IMR-90 (cell line): Measurements from ENCODE around the gene OSBPL8. TPM values are rescaled to one million over a fixed set of nuclear protein-coding genes. Genes with fewer than 3 reads are reported as not detected.

Source experiments
- ATAC-seq: fragments of 200-7000 bp; cut with Tn5 transposase; 2 replicates; pipeline ENCODE4 v1.9.1; 2020; ENCODE audit warnings: low read depth, mild to moderate bottlenecking, moderate library complexity
- BruUV-seq: library from RNA; stranded (reverse); fragments of 400-500 nt; replicated peaks from 2 replicates; lab custom pipeline; 2021; lab: Mats Ljungman, UMichigan
- CTCF ChIA-PET: fragments of 300-600 bp; formaldehyde crosslinking; extraction: SDS; loops from one replicate; lab custom pipeline; 2021; ENCODE audit warnings: antibody characterized with exemption; lab: Yijun Ruan, JAX
- POLR2A ChIA-PET: fragments of 300-600 bp; sonication (Branson Sonifier 250); formaldehyde crosslinking; loops from one replicate; lab custom pipeline; 2022; ENCODE audit warnings: antibody characterized with exemption; ENCODE audit not compliant: unreplicated experiment; lab: Charles Lee
- DNase-seq: peaks from one replicate; pipeline ENCODE4 v3.0.0; 2013
- H2AFZ ChIP-seq: replicated peaks from 2 replicates; pipeline ENCODE3; 2013; ENCODE audit warnings: low read length, mild to moderate bottlenecking; ENCODE audit not compliant: poor library complexity
- H2AK5ac ChIP-seq: 2 replicates; pipeline ENCODE4 v1.6.1; 2013; ENCODE audit warnings: low read depth, low read length, inconsistent platforms
- H2AK9ac ChIP-seq: replicated peaks from 2 replicates; pipeline ENCODE3; 2013; ENCODE audit warnings: mild to moderate bottlenecking, low read depth, low read length, moderate library complexity; ENCODE audit not compliant: poor library complexity
- H2BK120ac ChIP-seq: 2 replicates; pipeline ENCODE4 v1.6.1; 2013; ENCODE audit warnings: low read depth, low read length, inconsistent platforms
- H2BK15ac ChIP-seq: 3 replicates; pipeline ENCODE4 v1.6.1; 2013; ENCODE audit warnings: low read depth, low read length, inconsistent platforms
- H2BK20ac ChIP-seq: 2 replicates; pipeline ENCODE4 v1.6.1; 2013; ENCODE audit warnings: low read depth, mild to moderate bottlenecking, inconsistent platforms, low read length, moderate library complexity
- H2BK5ac ChIP-seq: 2 replicates; pipeline ENCODE4 v1.6.1; 2013; ENCODE audit warnings: mild to moderate bottlenecking, low read depth, low read length, inconsistent platforms; ENCODE audit not compliant: poor library complexity, severe bottlenecking
- H3K14ac ChIP-seq: replicated peaks from 2 replicates; pipeline ENCODE4 v1.6.1; 2013; ENCODE audit warnings: low read depth, low read length, inconsistent platforms
- H3K18ac ChIP-seq: 2 replicates; pipeline ENCODE4 v1.6.1; 2013; ENCODE audit warnings: low read depth, low read length, control low read depth
- H3K23ac ChIP-seq: 2 replicates; pipeline ENCODE4 v1.6.1; 2013; ENCODE audit warnings: low read depth, low read length, inconsistent platforms
- H3K27ac ChIP-seq: 2 replicates; pipeline ENCODE4 v1.5.1; 2013; ENCODE audit warnings: mild to moderate bottlenecking, control low read depth, low read length; ENCODE audit not compliant: insufficient read depth
- H3K27me3 ChIP-seq: 2 replicates; pipeline ENCODE4 v1.6.1; 2013; ENCODE audit warnings: low read length; ENCODE audit not compliant: control insufficient read depth, insufficient read depth
- H3K36me3 ChIP-seq: 2 replicates; pipeline ENCODE4 v1.6.1; 2013; ENCODE audit warnings: low read length, mixed read lengths; ENCODE audit not compliant: control insufficient read depth, insufficient read depth
- H3K4ac ChIP-seq: 2 replicates; pipeline ENCODE4 v1.6.1; 2013; ENCODE audit warnings: low read depth, low read length, inconsistent platforms
- H3K4me1 ChIP-seq: 2 replicates; pipeline ENCODE4 v1.6.1; 2013; ENCODE audit warnings: low read length, mixed read lengths; ENCODE audit not compliant: control insufficient read depth, insufficient read depth
- H3K4me2 ChIP-seq: 2 replicates; pipeline ENCODE4 v1.6.1; 2013; ENCODE audit warnings: low read depth, mild to moderate bottlenecking, control low read depth, low read length, moderate library complexity
- H3K4me3 ChIP-seq: 2 replicates; pipeline ENCODE4 v1.5.1; 2013; ENCODE audit warnings: low read depth, mild to moderate bottlenecking, control low read depth, low read length, moderate library complexity; ENCODE audit not compliant: insufficient read depth
- H3K56ac ChIP-seq: 2 replicates; pipeline ENCODE4 v1.6.1; 2013; ENCODE audit warnings: low read length, inconsistent platforms; ENCODE audit not compliant: insufficient read depth; ENCODE audit errors: extremely low read depth
- H3K79me1 ChIP-seq, 2 experiments: 2 replicates each; pipeline ENCODE4 v1.6.1; 2013; ENCODE audit warnings: low read length in 2 of 2, inconsistent platforms in 1 of 2, low read depth in 1 of 2
- H3K9ac ChIP-seq: 2 replicates; pipeline ENCODE4 v1.6.1; 2013; ENCODE audit warnings: low read depth, low read length, control low read depth
- H3K9me1 ChIP-seq: 2 replicates; pipeline ENCODE4 v1.6.1; 2013; ENCODE audit warnings: low read length, inconsistent platforms; ENCODE audit not compliant: insufficient read depth
- H3K9me3 ChIP-seq: 2 replicates; pipeline ENCODE4 v1.6.1; 2013; ENCODE audit warnings: low read length; ENCODE audit not compliant: control insufficient read depth, insufficient read depth
- H4K20me1 ChIP-seq: 2 replicates; pipeline ENCODE4 v1.6.1; 2013; ENCODE audit warnings: low read length, inconsistent platforms; ENCODE audit not compliant: insufficient read depth
- H4K5ac ChIP-seq: 2 replicates; pipeline ENCODE4 v1.6.1; 2013; ENCODE audit warnings: mild to moderate bottlenecking, low read depth, low read length, control low read depth
- H4K8ac ChIP-seq, 2 experiments: 2 replicates each; pipeline ENCODE4 v1.6.1; 2013; ENCODE audit warnings: low read depth in 2 of 2, low read length in 2 of 2, control low read depth in 1 of 2, inconsistent platforms in 1 of 2
- H4K91ac ChIP-seq: 2 replicates; pipeline ENCODE4 v1.6.1; 2013; ENCODE audit warnings: low read depth, low read length, inconsistent platforms; ENCODE audit not compliant: insufficient read depth
- BHLHE40 ChIP-seq: fragments of 150-350 bp; IDR thresholded peaks from 2 replicates; pipeline ENCODE4 v1.6.1; 2016; ENCODE audit warnings: mild to moderate bottlenecking, low read depth, low read length
- MAFK ChIP-seq: IDR thresholded peaks from 2 replicates; pipeline ENCODE4 v1.6.1; 2012; ENCODE audit warnings: low read depth, low read length, improper control_type of control experiment
- MAZ ChIP-seq: IDR thresholded peaks from 2 replicates; pipeline ENCODE4 v1.6.1; 2012; ENCODE audit warnings: low read depth, mild to moderate bottlenecking, low read length, improper control_type of control experiment, moderate library complexity, borderline replicate concordance
- POLR2A ChIP-seq: IDR thresholded peaks from 2 replicates; pipeline ENCODE4 v1.6.1; 2012; ENCODE audit warnings: mild to moderate bottlenecking, low read depth, low read length
- WGBS, 2 experiments: methylation state at CpG; one replicate each; pipeline versions ENCODE4 v1.1.5 to v1.1.7; 2013; ENCODE audit warnings: missing lambda C conversion rate in 2 of 2; ENCODE audit not compliant: insufficient read length in 1 of 2; ENCODE audit errors: extremely low coverage in 2 of 2; 5-methylcytosine and 5-hydroxymethylcytosine counted together
- dilution Hi-C: fragments of 300-500 bp; cut with HindIII; formaldehyde crosslinking; loops from one replicate; pipeline ENCODE4 v1.14.3; 2018; ENCODE audit warnings: low sequenced_read_pairs; ENCODE audit not compliant: unreplicated experiment
- in situ Hi-C: fragments of 300-500 bp; cut with MboI; formaldehyde crosslinking; loops from 3 replicates; pipeline ENCODE4 v1.14.3; 2019; ENCODE audit warnings: low sequenced_read_pairs, inconsistent platforms, mixed read lengths
- intact Hi-C: fragments of 100-400 bp; cut with micrococcal nuclease; formaldehyde crosslinking; loops from 2 replicates; pipeline ENCODE4 v1.10.0; 2022
- polyA plus RNA-seq, 3 experiments: library from polyadenylated mRNA; depleted of rRNA; stranded (reverse); fragments of >200 nt; gene quantifications; 2 replicates each; pipeline ENCODE4 v1.2.3, GENCODE V29; 2012; ENCODE audit warnings: low replicate concordance in 1 of 3
- total RNA-seq: library from RNA; depleted of rRNA; stranded (reverse); fragments of >200 nt; gene quantifications from 2 replicates; pipeline ENCODE4 v1.2.3, GENCODE V29; 2012

Gene OSBPL8
- total and polyA plus RNA-seq, 2 of the 4 experiments (the other 2 are of a cell fraction) = 17.8 to 24.2 TPM

- Histone ChIP-seq H3K23ac (no peak overlapping the region), H2AK9ac (no peak overlapping the region), H4K20me1 (peaks cover 18% of the 10 kb centered on the region), H3K4me2 (no peak overlapping the region), H3K79me1 (peaks cover 28 to 43% of the 10 kb centered on the region in 2 experiments), H2AK5ac (no peak overlapping the region), H3K9ac (no peak overlapping the region), H2BK120ac (no peak overlapping the region), H3K18ac (no peak overlapping the region), H4K8ac (no peak overlapping the region), H3K9me3 (no peaks in the 10 kb centered on the region), H3K56ac (no peak overlapping the region), H2BK20ac (no peak overlapping the region), H3K4ac (no peak overlapping the region), H2AFZ (no peak overlapping the region), H3K14ac (no peak overlapping the region), H2BK15ac (no peak overlapping the region), H3K4me1 (peaks cover 1% of the 10 kb centered on the region), H4K91ac (no peak overlapping the region), H3K27me3 (no peaks in the 10 kb centered on the region), H3K27ac (no peak overlapping the region), H2BK5ac (no peak overlapping the region), H3K9me1 (peaks cover 5% of the 10 kb centered on the region; the same call in 1 of the 2 replicates), H3K4me3 (no peak overlapping the region), H4K5ac (no peak overlapping the region), H3K36me3 (no peaks in the 10 kb centered on the region)
- TF ChIP-seq MAZ = no peak
- no peak for TF ChIP-seq POLR2A
- TF ChIP-seq BHLHE40 = no peak
- TF ChIP-seq MAFK = no peak
- WGBS, 2 experiments = no CpG with 5 or more reads among the region's 5 CpGs
- dilution Hi-C loops (no loop called here), intact Hi-C loops (loop anchor here (2.0 kb wide), 1 partner anchor 38 kb away; no protein-coding TSS in a partner anchor), in situ Hi-C loops (no loop called here)
- POLR2A ChIA-PET = no interaction called here
- no peak for ATAC-seq
- CTCF ChIA-PET = no interaction called here
- no peak for DNase-seq
- no TSS peak for BruUV-seq
Observed at GRCh38 chr12:76542908-76543307, 16.7 kb downstream of the OSBPL8 start.
